Suprapubic skin (tissue), 4 donors: Measurements from ENCODE around the gene CPPED1. TPM values are rescaled to one million over a fixed set of nuclear protein-coding genes. Genes with fewer than 3 reads are reported as not detected.

ENCODE experiments used
- DNase-seq, 2 donors: peaks; one replicate each; pipeline ENCODE4 v3.0.0-alpha.2; 2019; ENCODE audit warnings: low spot score in 2 of 2
- H3K27ac ChIP-seq: fragments of 200-600 bp; sonication (generic); one replicate; pipeline ENCODE4 v1.5.1; 2019
- H3K27me3 ChIP-seq: fragments of 200-600 bp; sonication (generic); one replicate; pipeline ENCODE4 v1.5.1; 2019
- H3K36me3 ChIP-seq: fragments of 200-600 bp; sonication (generic); one replicate; pipeline ENCODE4 v1.5.1; 2019
- H3K4me1 ChIP-seq: fragments of 200-600 bp; sonication (generic); one replicate; pipeline ENCODE4 v1.5.1; 2019
- H3K4me3 ChIP-seq: fragments of 200-600 bp; sonication (generic); one replicate; pipeline ENCODE4 v1.5.1; 2019; ENCODE audit warnings: mild to moderate bottlenecking
- H3K9me3 ChIP-seq: fragments of 200-600 bp; sonication (generic); one replicate; pipeline ENCODE4 v1.5.1; 2019
- EP300 ChIP-seq: sonication (generic); formaldehyde crosslinking; IDR thresholded peaks from one replicate; pipeline ENCODE4 v1.6.1; 2017; ENCODE audit warnings: antibody characterized with exemption
- POLR2A ChIP-seq, 2 donors: fragments of 450-650 bp; IDR thresholded peaks; one replicate each; pipeline ENCODE4 v1.6.1; 2017; ENCODE audit warnings: antibody characterized with exemption in 2 of 2, mild to moderate bottlenecking in 2 of 2, moderate library complexity in 2 of 2
- POLR2AphosphoS5 ChIP-seq, 3 donors: sonication (generic); formaldehyde crosslinking; IDR thresholded peaks; one replicate each; pipeline ENCODE4 v1.6.1; 2017; ENCODE audit warnings: antibody characterized with exemption in 3 of 3
- WGBS: methylation state at CpG from one replicate; pipeline ENCODE4 v1.1.5; 2018; 5-methylcytosine and 5-hydroxymethylcytosine counted together
- total RNA-seq, 4 donors: library from RNA; depleted of rRNA; stranded (reverse); fragments of >200 nt; gene quantifications; one replicate each; pipeline ENCODE4 v1.1.0, GENCODE V29; 2016
- TF ChIP-seq, protein P1 (sequence below), 2 donors: fragments of 200-600 bp in 1 of 2; fragments of 450-650 bp in 1 of 2; sonication (generic) in 1 of 2; IDR thresholded peaks; one replicate each; pipeline ENCODE4 v1.5.1; 2016 to 2019; ENCODE audit warnings: antibody characterized with exemption in 2 of 2, mild to moderate bottlenecking in 1 of 2, moderate library complexity in 1 of 2

Gene CPPED1
- total RNA-seq, 4 donors from 2014 or later = 8.7 to 13.3 (median 10.7) TPM

DNA sequence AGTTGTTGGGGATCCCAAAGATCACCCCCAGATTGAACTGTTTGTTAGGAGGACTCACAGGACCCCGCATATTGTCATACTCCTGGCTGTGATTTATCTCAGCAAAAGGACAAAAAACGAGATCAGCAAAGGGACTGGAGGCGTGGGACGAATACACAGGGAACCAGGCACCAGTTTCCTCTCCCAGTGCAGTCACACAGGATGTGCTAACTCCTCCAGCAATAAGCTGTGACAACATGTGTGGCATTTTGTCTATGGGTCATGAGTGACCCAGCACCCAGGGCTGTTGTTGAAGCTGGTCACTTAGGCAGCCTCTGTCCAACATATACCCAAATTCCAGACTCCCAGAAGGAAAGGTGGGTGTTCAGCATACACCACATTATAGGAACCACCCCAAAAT is 60.9 kb downstream of the CPPED1 start:
- Histone ChIP-seq H3K9me3 (peaks cover 6% of the 10 kb centered on the region), H3K27me3 (no peaks in the 10 kb centered on the region), H3K4me3 (no peak overlapping the region), H3K27ac (no peak overlapping the region), H3K4me1 (no peaks in the 10 kb centered on the region), H3K36me3 (no peaks in the 10 kb centered on the region)
- WGBS = 90% methylated on average over 4 of the region's 4 CpGs
- DNase-seq = no peak
- TF ChIP-seq EP300 (no peak), POLR2AphosphoS5 (IDR thresholded peaks at IDR 0.05) (no peak), POLR2A (IDR thresholded peaks at IDR 0.05) (no peak)
- TF ChIP-seq, protein P1, sequence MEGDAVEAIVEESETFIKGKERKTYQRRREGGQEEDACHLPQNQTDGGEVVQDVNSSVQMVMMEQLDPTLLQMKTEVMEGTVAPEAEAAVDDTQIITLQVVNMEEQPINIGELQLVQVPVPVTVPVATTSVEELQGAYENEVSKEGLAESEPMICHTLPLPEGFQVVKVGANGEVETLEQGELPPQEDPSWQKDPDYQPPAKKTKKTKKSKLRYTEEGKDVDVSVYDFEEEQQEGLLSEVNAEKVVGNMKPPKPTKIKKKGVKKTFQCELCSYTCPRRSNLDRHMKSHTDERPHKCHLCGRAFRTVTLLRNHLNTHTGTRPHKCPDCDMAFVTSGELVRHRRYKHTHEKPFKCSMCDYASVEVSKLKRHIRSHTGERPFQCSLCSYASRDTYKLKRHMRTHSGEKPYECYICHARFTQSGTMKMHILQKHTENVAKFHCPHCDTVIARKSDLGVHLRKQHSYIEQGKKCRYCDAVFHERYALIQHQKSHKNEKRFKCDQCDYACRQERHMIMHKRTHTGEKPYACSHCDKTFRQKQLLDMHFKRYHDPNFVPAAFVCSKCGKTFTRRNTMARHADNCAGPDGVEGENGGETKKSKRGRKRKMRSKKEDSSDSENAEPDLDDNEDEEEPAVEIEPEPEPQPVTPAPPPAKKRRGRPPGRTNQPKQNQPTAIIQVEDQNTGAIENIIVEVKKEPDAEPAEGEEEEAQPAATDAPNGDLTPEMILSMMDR (IDR thresholded peaks at IDR 0.05) = no peak

DNA sequence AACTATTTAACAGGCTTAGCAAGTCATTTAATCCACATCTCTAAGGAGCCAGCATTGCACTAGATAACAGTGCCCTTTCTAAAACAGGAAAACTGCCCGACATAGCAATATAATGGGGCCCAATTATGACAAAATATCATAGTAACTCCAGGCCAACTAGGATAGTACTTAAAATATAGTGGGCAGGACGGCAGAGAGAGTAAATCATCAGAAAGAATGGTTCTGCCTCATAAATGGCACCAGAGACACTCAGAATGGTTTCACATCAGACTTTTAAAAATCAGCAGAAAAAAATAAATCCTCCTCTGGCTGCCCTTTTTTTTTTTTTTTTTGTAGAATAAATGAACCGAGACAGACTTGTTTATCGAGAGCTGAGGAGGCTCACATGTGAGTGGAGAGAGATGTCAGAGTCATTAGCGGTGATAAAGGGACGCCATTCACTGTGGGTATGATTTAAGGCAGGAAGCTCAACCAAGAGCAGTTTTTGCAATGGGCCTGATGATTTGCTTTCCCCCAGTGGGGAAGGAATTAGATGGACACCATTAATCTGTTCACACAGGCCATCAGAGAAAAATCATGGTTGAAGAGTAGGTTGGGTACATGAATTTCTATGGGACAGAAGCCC is 62.6 kb downstream of the CPPED1 start:
- no peak overlapping the region for H3K4me3 ChIP-seq
- H3K27me3 ChIP-seq = no peaks in the 10 kb centered on the region
- peaks cover 6% of the 10 kb centered on the region for H3K9me3 ChIP-seq
- no peaks in the 10 kb centered on the region for H3K36me3 ChIP-seq
- WGBS = 83% methylated on average over 6 of the region's 6 CpGs
- H3K27ac ChIP-seq = no peak overlapping the region
- no peaks in the 10 kb centered on the region for H3K4me1 ChIP-seq
- TF ChIP-seq POLR2AphosphoS5 (IDR thresholded peaks at IDR 0.05) = no peak
- TF ChIP-seq EP300 = no peak
- TF ChIP-seq POLR2A (IDR thresholded peaks at IDR 0.05) = no peak
- TF ChIP-seq, protein P1 (IDR thresholded peaks at IDR 0.05) = no peak
- no peak for DNase-seq

DNA sequence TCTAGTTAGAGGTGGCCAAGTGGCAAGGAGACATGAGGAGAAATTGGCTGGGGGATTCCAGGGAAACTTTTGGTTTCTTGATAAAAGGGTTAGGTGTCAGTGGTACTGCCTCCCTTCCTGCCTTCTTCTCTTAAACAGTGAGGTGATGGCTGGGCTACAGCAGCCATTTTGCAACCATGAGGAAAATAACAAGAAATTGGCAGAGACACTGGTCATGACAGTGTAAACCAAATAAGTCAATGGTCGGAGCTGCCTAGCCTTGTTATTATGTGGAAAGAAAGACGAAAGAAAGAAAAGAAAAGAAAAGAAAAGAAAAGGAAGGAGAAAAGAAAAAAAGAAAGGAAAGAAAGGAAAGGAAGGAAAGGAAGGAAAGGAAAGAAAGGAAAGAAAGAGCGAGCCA is 63.9 kb downstream of the CPPED1 start:
- Histone ChIP-seq H3K36me3 (no peaks in the 10 kb centered on the region), H3K27ac (no peak overlapping the region), H3K4me3 (no peak overlapping the region), H3K4me1 (no peaks in the 10 kb centered on the region), H3K27me3 (no peaks in the 10 kb centered on the region), H3K9me3 (peaks cover 3% of the 10 kb centered on the region)
- TF ChIP-seq POLR2A (IDR thresholded peaks at IDR 0.05) (no peak), EP300 (no peak), POLR2AphosphoS5 (IDR thresholded peaks at IDR 0.05) (no peak)
- TF ChIP-seq, protein P1 (IDR thresholded peaks at IDR 0.05) = no peak
- WGBS = 97% methylated on average over 3 of the region's 3 CpGs
- DNase-seq = peak in 1 of 2 donors; percentile 0

DNA sequence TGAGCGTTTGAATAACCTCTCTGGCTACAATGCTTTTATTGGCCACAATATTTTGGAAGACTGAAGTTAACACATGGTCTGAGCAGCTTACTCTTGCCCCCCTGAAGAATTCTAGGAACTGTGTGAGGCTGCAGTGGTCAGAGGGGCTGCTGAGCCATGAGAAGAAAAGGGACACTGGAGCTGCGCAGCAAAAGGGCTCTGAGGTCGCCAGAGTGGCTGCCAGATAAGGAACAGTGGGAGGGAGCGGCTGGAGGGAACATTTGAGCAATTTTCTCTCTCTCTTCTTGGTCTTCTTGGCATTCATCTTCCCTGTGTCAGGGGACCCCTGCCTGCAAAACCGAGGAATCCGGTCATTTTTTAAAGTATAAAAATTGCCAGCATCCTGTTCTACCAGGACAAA is 66.1 kb downstream of the CPPED1 start:
- Histone ChIP-seq H3K4me3 (no peak overlapping the region), H3K4me1 (no peaks in the 10 kb centered on the region), H3K36me3 (peaks cover 3% of the 10 kb centered on the region), H3K9me3 (peaks cover 11% of the 10 kb centered on the region), H3K27me3 (no peaks in the 10 kb centered on the region), H3K27ac (no peak overlapping the region)
- 78% methylated on average over 6 of the region's 6 CpGs for WGBS
- TF ChIP-seq EP300 = no peak
- no peak for TF ChIP-seq POLR2A (IDR thresholded peaks at IDR 0.05)
- no peak for TF ChIP-seq POLR2AphosphoS5 (IDR thresholded peaks at IDR 0.05)
- TF ChIP-seq, protein P1 (IDR thresholded peaks at IDR 0.05) = no peak
- peak in 1 of 2 donors; percentile 2 for DNase-seq

DNA sequence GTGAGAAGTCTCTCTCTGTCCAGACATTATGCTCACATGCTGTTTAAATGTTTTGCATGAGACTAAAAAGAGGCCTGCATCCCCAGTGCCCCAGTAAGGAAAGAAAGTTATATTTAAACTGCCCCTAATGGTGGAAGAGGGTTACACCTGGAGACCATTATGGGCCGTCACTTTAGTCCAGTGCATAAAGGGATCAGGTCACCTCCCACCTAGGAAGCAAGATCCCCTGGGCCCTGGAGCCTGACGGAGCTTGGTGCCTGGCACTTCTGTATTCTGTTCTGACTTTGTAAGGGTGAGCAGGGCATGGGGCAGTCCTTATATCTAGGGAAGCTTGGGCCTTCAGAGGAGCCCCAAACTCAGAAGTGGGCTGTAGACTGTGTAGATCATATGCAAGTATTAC is 67.9 kb downstream of the CPPED1 start:
- H3K27me3 ChIP-seq = no peaks in the 10 kb centered on the region

More for the DNA sequence above, 67.9 kb downstream of the CPPED1 start:
- H3K27ac ChIP-seq = no peak overlapping the region
- 87% methylated on average over 2 of the region's 2 CpGs for WGBS
- H3K36me3 ChIP-seq = peaks cover 3% of the 10 kb centered on the region
- H3K4me1 ChIP-seq = no peaks in the 10 kb centered on the region
- no peak overlapping the region for H3K4me3 ChIP-seq
- peak in 1 of 2 donors; percentile 62 for DNase-seq
- TF ChIP-seq POLR2AphosphoS5 (IDR thresholded peaks at IDR 0.05) = no peak
- TF ChIP-seq POLR2A (IDR thresholded peaks at IDR 0.05) = no peak
- TF ChIP-seq, protein P1 (IDR thresholded peaks at IDR 0.05) = no peak
- TF ChIP-seq EP300 = no peak
- peaks cover 13% of the 10 kb centered on the region for H3K9me3 ChIP-seq
